Pulmonary artery endothelial cell (primary cell): ENCODE data around the gene PDIA4. TPM values are rescaled to one million over a fixed set of nuclear protein-coding genes. Genes with fewer than 3 reads are reported as not detected.

Source experiments
- DNase-seq: peaks from one replicate; pipeline ENCODE4 v3.0.0-alpha.2; 2011; ENCODE audit warnings: low read depth, low spot score
- total RNA-seq: library from RNA; depleted of rRNA; stranded (reverse); fragments of >200 nt; gene quantifications from 2 replicates; pipeline ENCODE4 v1.2.3, GENCODE V29; 2014

The PDIA4 gene
- total RNA-seq, 1 donor from 2014 or later = 456 TPM

- DNase-seq = no peak
These were observed 55.0 kb downstream of the PDIA4 start for GRCh38 chr7:148973256-148973655.

- DNase-seq = no peak
These were observed 55.9 kb downstream of the PDIA4 start for GRCh38 chr7:148972375-148972774.

- DNase-seq = no peak
These were observed 60.7 kb downstream of the PDIA4 start for GRCh38 chr7:148967602-148968001.

- no peak for DNase-seq
These were observed 61.3 kb downstream of the PDIA4 start for GRCh38 chr7:148967032-148967372.

GRCh38 chr7:148964483-148965267 is 63.6 kb downstream of the PDIA4 start:
- DNase-seq = no peak

- DNase-seq = no peak
These were observed 64.5 kb downstream of the PDIA4 start for GRCh38 chr7:148963583-148964482.

- DNase-seq = no peak
These were observed 65.3 kb downstream of the PDIA4 start for GRCh38 chr7:148962823-148963582.

GRCh38 chr7:148962440-148962822 is 65.9 kb downstream of the PDIA4 start:
- DNase-seq = no peak

- DNase-seq = no peak
These were observed 68.6 kb downstream of the PDIA4 start for GRCh38 chr7:148959726-148960125.

- no peak for DNase-seq
These were observed 70.2 kb downstream of the PDIA4 start for GRCh38 chr7:148958061-148958460.

GRCh38 chr7:148954766-148955165 is 73.5 kb downstream of the PDIA4 start:
- no peak for DNase-seq

- DNase-seq = no peak
These were observed 74.6 kb downstream of the PDIA4 start for GRCh38 chr7:148953676-148954075.

Other genes starting within 250 kb of the PDIA4 start
- gene EZH2, start 144.2 kb downstream of the PDIA4 start, total RNA-seq = 17.4 and 18.6 TPM in 2 replicates
- gene ZNF786, start 62.2 kb upstream of the PDIA4 start, total RNA-seq = 6.6 and 9.2 TPM in 2 replicates
- gene ZNF425, start 97.8 kb upstream of the PDIA4 start, total RNA-seq = 0.73 and 1.7 TPM in 2 replicates
- 4.9 and 5.9 TPM in 2 replicates for gene ZNF398, start 118.9 kb upstream of the PDIA4 start, total RNA-seq
- 27.4 and 30.5 TPM in 2 replicates for gene ZNF282, start 167.0 kb upstream of the PDIA4 start, total RNA-seq
- 4.9 and 5.6 TPM in 2 replicates for gene ZNF212, start 211.1 kb upstream of the PDIA4 start, total RNA-seq
- gene ZNF783, start 233.7 kb upstream of the PDIA4 start, total RNA-seq = 3.5 and 5.6 TPM in 2 replicates